Fibroblast of skin of right biceps (primary cell): ENCODE measurements around the gene ZEB1.
"Not testable (repeated sequence)": the region's sequence is repeated elsewhere in the genome, so short reads cannot be mapped to it uniquely, and the experiment has no call there.

Experiments used
- DNase-seq: peaks from one replicate; pipeline ENCODE4 v3.0.0-alpha.2; 2013

Gene ZEB1

GRCh38 chr10:31372439-31372838 is 53.4 kb downstream of the ZEB1 start:
- DNase-seq = no peak

DNA sequence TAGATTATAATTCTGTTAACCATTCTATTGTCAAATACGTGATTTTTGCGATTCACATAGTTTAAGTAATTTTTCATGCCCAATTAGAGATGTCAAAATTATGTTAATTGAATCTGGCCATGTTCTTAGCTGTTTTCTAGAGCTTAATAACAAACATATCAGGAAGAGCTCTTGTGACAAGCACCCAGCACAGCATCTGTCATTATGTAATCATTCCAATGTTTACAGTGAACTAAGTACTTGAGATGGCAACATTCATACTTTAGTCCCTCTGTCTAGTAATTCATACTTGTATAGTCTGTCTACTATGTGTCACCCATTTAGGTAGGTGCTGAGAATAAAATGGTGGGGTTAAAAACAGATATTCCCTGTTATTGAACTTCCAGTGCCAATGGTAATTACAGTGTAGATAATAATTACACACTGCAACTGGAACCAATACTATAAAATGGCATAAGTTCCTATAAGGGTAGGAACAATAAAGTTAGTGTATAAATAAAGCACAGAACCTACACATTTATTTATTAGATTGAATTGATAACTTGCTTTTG is 55.2 kb downstream of the ZEB1 start:
- DNase-seq = peak; percentile 28

DNA sequence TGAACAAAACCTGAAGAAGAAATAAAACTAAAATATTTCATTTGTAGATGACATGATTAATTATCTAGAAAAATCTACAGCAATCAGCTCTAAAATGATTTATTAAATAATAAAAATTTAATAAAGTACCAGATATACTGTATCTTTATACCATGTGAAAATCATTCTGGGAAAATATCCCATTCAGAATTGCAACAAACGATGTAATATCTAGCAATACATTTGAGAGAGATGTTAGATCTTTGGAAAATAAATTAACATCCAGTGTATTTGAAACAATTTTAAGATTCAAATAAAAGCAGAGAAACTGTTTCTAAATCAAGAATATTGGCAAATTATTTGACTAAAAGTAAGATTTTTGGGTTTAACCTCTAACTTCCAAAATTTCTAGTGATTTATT is 62.2 kb downstream of the ZEB1 start:
- DNase-seq = no peak

DNA sequence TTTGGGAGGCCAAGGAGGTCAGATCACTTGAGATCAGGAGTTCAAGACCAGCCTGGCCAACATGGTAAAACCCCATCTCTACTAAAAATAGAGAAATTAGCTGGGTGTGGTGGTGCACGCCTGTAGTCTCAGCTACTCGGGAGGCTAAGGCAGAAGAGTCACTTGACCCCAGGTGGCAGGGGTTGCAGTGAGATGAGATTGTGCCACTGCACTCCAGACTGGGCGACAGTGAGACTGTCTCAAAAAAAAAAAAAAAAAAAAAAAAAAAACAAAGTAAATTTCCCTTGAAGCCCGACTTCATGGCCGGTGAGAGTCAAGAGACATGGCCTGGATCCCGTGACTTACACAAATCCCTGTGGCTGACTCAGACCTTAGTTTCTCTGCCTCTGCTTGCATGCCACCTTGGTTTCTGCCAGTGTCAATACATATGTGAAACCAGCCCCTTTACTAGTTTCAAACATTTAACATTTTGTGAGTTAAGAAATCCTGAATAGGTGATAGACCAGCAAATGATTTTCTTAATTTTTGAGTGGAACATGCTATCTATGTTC is 62.8 kb downstream of the ZEB1 start:
- peak; percentile 11 for DNase-seq

DNA sequence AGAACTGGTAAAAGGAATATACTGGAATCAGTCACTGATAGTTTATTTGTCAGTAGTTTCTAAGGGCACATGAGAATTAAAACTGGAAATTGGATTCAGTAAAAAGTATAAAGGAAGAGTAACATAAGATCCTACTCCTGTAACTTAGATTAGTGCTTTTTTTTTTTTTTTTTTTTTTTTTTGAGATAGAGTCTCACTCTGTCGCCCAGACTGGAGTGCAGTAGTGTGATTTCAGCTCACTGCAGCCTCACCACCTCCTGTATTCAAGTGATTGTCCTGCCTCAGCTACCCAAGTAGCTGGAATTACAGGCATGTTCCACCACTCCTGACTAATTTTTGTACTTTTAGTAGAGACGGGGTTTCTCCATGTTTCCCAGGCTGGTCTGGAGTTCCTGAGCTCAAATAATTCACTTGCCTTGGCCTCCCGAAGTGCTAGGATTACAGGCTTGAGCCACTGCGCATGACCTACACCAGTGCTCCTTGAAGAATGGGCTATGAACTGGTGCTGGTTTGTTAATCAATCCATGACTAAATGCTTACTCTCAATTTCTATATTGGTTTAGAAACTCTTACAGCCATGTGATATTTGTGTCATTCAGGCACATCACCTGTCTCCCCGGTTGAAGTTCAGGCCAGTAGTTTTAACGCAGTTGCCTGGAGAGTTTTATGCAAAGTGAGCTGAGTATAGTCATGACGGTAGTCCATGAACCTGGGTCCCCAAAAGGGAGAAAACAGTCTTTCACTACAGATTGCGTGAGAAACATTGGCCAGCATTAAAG is 65.0 kb downstream of the ZEB1 start:
- no peak for DNase-seq

DNA sequence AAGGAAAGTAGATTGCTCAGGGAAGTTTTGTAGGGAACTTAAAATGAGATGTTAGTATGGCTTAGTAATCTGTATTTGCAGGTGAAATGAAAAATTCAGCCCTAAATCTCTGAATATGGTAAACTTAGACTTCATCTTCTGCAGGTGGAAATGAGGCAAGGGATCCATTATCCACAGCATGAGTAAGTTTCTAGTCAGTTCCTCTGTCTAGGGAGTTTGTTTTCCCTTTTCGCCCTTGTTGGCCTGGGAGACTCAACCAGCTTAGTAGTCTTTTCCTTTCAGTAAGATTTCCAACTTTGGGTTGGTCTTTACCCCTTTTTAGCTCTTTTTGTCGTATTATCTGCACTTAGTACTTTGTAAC is 65.6 kb downstream of the ZEB1 start:
- no peak for DNase-seq

DNA sequence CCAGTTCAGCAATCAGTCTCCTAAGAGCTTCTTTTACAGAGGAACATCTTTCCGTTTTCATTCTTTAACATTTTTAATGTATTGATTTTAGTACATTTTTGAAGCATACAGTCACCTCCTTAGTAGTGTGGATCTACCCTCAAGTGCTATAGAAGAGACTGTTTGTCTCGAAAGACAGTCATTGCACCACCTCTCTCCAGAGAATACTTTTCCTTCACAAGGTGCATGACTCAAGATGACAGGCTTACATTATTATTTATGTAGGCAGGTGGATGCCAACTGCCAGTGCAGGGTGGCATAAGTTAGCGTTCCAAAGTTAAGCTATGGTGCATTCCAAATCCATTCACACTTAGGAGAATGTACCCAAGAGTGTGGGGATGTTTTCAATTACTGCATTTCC is 71.8 kb downstream of the ZEB1 start:
- no peak for DNase-seq

DNA sequence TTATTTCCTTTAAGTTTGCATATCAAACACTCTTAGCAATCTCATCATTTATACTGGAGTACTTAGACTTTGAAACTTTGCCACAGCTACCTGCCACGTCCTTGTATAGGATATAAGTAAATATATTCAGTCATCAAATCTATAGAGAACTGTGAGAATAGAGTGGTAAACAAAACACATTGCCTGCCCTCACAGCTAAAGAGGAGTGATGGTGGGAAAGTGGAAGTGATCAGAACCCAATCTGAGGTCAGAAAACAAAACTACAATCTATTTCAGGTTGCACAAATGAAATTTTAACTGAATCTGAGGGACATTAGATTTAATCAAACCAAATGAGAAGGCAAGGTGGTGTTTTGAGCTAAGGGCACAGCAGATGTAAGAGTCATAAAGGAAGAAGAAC is 74.8 kb downstream of the ZEB1 start:
- DNase-seq = no peak

DNA sequence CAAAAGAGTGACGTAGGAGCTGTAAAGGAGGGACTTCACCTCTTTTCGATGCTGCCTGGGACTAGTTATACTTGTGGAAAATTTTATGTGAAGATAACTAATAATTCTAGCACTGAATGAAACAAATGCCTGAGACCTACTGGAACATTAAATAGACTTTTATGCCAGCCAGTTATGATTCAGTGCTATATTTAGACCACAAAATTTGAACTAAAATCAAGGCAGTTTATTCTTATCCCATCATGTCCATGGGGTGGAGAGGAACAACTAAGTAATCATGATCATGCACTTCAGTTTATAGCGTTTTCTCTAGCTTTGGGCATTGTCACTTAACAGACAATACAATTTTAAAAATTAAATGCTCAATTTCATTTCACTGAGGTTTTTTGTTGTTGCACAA is 76.7 kb downstream of the ZEB1 start:
- DNase-seq = no peak

- DNase-seq = no peak
These were observed 77.4 kb downstream of the ZEB1 start for GRCh38 chr10:31396376-31396775.

DNA sequence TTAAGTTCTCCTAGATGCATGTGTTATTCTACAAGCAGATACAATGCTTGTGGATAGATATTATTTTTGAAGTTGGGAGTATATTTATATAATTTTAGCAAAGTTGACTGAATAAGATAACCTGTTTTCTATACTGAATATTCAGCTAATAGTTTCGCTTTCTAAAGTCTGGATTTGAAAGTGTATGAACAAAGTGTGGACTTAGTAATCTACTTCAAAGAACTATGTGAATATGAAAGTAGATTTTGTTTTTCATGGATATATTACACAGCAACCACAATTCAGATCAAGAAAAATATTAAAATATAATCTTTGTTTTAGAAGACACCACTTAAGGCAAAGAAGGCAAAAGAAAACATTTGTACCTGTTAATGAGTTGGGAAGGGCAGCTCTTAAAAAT is 78.8 kb downstream of the ZEB1 start:
- DNase-seq = no peak

DNA sequence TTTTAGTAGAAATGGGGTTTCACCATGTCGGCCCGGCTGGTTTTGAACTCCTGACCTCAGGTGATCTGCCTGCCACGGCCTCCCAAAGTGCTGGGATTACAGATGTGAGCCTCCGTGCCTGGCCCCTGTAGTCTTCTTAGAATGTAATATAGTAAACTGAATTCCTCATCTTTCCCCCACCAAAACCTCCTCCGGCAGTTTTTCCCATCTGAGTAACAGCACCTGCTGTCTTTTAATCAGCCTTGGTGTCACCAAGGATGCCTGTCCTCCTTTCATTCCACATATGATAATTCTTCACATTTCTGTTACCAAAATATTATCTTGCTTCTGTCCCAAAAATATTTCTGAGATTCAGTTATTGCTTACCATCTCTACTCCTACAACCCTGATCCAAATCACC is 80.2 kb downstream of the ZEB1 start:
- no peak for DNase-seq

DNA sequence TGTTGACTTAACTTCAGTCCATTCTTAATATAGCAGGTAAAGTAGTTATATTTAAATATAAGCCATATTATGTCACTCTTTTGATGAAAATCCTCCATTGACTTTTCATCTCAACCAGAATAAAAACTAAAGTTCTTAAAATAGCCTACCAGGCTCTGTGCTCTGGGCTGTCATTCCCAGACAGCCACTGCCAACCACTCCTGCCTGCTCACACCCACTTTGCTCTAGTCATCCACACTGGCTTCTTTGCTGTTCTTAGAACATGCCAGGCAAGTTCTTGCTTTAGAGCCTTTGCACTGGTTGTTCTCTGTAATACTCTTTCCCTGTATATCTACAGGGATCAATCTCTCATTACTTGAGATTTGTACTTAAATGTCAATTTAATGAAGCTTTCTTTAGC is 80.6 kb downstream of the ZEB1 start:
- DNase-seq = no peak

- DNase-seq = no peak
These were observed 82.3 kb downstream of the ZEB1 start for GRCh38 chr10:31401287-31401686.

DNA sequence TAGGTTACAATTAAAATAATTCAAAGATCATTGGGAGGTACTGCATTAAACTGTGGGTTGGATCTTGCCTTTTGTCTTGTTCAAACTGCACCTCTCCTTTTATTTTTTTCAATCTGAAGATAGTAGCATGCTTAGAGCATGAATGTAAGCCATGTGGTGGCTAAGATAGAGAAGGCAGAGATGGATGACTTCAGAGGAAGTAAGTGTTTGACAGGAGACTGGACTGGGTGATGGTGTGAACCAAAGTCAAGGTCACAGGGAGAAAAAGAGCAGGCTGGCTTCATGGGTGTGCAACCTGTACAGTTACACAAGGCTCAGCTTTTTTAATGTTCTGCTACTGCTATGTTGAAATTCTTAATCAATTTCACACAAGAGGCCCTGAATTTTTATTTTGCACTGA is 85.6 kb downstream of the ZEB1 start:
- DNase-seq = peak; percentile 30

GRCh38 chr10:31405829-31406228 is 86.8 kb downstream of the ZEB1 start:
- not testable (repeated sequence) for DNase-seq

DNA sequence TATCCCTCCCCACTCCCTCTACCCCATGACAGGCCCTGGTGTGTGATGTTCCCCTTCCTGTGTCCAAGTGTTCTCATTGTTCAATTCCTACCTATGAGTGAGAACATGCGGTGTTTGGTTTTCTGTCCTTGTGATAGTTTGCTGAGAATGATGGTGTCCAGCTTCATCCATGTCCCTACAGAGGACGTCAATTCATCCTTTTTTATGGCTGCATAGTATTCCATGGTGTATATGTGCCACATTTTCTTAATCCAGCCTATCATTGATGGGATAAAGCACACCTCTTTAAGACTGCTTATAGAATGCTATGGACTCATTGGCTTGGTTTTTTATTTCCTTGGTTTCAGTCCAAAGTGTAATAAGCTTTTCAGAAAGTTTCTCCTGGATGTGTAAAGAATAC is 93.4 kb downstream of the ZEB1 start:
- DNase-seq = not testable (repeated sequence)

DNA sequence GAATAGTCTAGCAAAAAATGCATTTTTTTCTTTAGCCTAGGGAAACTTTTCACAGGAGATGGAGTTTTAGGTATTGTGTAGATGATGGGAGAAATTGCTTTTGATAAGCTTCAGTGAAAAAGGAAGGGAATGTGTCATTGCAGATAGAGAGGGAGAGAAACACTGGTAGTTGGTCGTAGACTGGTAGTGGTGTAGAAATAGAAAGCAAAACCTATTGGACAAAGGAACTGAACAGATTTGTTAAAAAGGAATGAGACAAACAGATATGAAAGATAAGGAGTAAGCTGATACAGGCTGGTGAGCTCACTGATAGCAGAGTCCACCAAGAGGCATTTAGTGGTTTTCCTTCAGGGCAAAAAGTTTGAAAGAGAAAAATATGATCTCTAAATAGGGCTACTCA is 94.3 kb downstream of the ZEB1 start:
- DNase-seq = no peak

GRCh38 chr10:31418481-31418880 is 99.5 kb downstream of the ZEB1 start:
- no peak for DNase-seq

- DNase-seq = peak; percentile 42
These were observed 100.5 kb downstream of the ZEB1 start for GRCh38 chr10:31419394-31420063.

DNA sequence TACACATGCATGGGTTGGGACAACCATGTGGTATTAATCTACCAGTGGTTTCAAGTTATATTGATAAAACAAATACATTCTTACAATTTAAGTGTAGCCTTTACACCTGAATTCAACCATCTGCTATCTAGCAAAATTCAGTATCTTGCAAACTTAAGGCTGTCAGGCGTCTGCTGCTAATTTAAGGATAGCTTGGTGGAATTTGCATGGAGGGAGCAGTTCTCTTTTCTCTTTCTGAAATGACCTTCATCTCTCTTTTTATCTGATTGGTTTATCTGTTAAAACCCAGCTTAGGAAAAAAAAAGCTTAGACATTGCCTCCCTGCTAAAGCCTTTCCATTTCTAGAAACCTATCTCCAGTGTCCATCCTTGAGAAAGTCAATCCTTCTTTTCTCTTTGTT is 102.3 kb downstream of the ZEB1 start:
- no peak for DNase-seq

DNA sequence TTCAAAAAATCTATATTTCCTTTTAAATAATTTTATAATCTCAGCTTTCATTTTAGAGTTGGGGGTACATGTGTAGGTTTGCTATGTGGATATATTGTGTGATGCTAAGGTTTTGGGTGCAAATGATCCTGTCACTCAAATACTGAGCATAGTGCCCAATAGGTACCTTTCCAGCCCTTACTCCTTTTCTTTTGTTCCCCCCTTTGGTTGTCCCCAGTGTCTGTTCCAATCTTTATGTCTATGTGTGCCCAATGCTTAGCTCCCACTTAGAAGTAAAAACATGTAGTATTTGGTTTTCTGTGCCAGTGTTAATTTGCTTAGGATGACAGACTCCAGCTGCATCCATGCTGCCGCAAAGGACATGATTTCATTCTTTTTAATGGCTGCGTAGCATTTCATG is 103.6 kb downstream of the ZEB1 start:
- no peak for DNase-seq

DNA sequence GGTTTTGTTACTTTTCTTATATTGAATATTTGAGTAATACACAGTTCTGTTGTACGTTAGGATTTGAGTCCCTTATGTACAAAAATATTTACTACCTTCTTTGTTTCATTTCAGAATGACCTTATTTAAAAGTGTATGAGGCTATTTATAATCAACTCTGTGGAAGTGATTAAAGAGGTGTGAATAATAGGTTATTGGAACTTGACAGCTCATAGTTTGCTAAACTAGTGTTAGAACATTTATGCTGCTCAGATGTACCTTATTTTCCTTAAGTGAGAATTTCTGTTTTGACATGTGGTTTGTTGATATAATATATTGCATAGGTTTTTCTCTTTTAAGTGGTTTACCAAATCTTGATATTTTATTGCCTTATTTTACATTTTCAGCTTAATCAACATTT is 105.5 kb downstream of the ZEB1 start:
- DNase-seq = no peak

DNA sequence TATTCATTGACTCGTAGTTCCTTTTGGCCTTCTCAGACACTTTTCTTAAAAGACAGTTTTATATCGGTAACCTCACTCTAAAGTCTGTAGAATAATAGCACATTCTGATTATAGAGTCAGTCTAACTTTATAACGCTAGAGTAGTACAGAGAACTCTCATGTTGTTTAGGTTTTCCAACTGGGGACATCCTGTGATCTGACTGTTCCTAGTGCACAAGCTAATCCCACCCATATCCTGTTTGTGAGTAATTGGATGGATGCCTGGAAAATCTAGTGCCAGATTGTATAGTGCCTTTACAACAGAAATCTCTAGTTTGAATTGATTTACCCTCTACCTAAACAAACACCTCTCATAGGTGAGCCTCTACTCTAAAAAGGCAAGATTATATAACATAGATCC is 107.4 kb downstream of the ZEB1 start:
- peak; percentile 89 for DNase-seq
